A549 (cell line): ENCODE results near the gene RNGTT. TPM values are rescaled to one million over a fixed set of nuclear protein-coding genes. Genes with fewer than 3 reads are reported as not detected.

Experiments
- ATAC-seq, 2 experiments: fragments of 200-7000 bp in 1 of 2; fragments of >200 bp in 1 of 2; cut with Nextera tagmentation in 1 of 2; cut with Tn5 transposase in 1 of 2; 3 replicates each; pipeline versions ENCODE4 v1.8.0 to v1.9.1; 2018 to 2020; ENCODE audit warnings: mild to moderate bottlenecking in 1 of 2, moderate library complexity in 1 of 2
- CTCF ChIA-PET: fragments of 300-600 bp; sonication (Branson Sonifier 250); formaldehyde crosslinking; extraction: SDS; loops from one replicate; lab custom pipeline; 2021; ENCODE audit warnings: antibody characterized with exemption, inconsistent platforms; lab: Yijun Ruan, JAX
- POLR2A ChIA-PET: fragments of 350-600 bp; formaldehyde crosslinking; extraction: SDS; loops from one replicate; lab custom pipeline; 2021; ENCODE audit warnings: antibody characterized with exemption, inconsistent platforms; lab: Yijun Ruan, JAX
- DNase-seq, 2 experiments: peaks; one replicate each; pipeline versions ENCODE4 v3.0.0 to v3.0.0-alpha.2; 2011 to 2016; ENCODE audit warnings: low read depth in 1 of 2, low spot score in 1 of 2
- FAIRE-seq: peaks from 2 replicates; lab custom pipeline; 2011; peaks lifted over from hg19 to GRCh38; lab: Jason Lieb, UNC
- H3K27ac ChIP-seq, 2 experiments: fragments of >200 bp; sonication (Bioruptor Twin); formaldehyde crosslinking; 3 replicates each; pipeline ENCODE4 v1.5.1; 2016 to 2017
- H3K4me1 ChIP-seq: fragments of >200 bp; sonication (Bioruptor Twin); formaldehyde crosslinking; 3 replicates; pipeline ENCODE4 v1.6.1; 2016
- H3K4me2 ChIP-seq: fragments of >200 bp; sonication (Bioruptor Twin); formaldehyde crosslinking; 3 replicates; pipeline ENCODE4 v1.6.1; 2016
- H3K4me3 ChIP-seq: fragments of >200 bp; sonication (Bioruptor Twin); formaldehyde crosslinking; 3 replicates; pipeline ENCODE4 v1.5.1; 2016
- H3K9me3 ChIP-seq: fragments of >200 bp; sonication (Bioruptor Twin); formaldehyde crosslinking; 3 replicates; pipeline ENCODE4 v1.6.1; 2016
- ATOH8 ChIP-seq: fragments of 250-450 bp; sonication (Bioruptor Pico); IDR thresholded peaks from 2 replicates; pipeline ENCODE4 v1.5.0; 2020; ENCODE audit warnings: low read depth, mild to moderate bottlenecking, moderate library complexity
- BCL3 ChIP-seq: fragments of >200 bp; sonication (Bioruptor Twin); formaldehyde crosslinking; IDR thresholded peaks from 3 replicates; pipeline ENCODE4 v1.6.1; 2016
- CEBPB ChIP-seq, 2 experiments: fragments of >200 bp in 1 of 2; sonication (Bioruptor Twin) in 1 of 2; formaldehyde crosslinking in 1 of 2; IDR thresholded peaks; 2 replicates each; pipeline ENCODE4 v1.6.1; 2012 to 2016
- CHD4 ChIP-seq: fragments of 200-600 bp; sonication (generic); IDR thresholded peaks from 2 replicates; pipeline ENCODE4 v1.6.1; 2016; ENCODE audit warnings: antibody characterized with exemption, mild to moderate bottlenecking, borderline replicate concordance
- ESRRA ChIP-seq: fragments of 150-350 bp; IDR thresholded peaks from 2 replicates; pipeline ENCODE4 v1.6.1; 2014; ENCODE audit warnings: mild to moderate bottlenecking, low read length, borderline replicate concordance
- HDAC2 ChIP-seq: fragments of 200-600 bp; sonication (generic); IDR thresholded peaks from 2 replicates; pipeline ENCODE4 v1.6.1; 2016
- HMGXB4 ChIP-seq: fragments of 250-450 bp; sonication (Bioruptor Pico); IDR thresholded peaks from 2 replicates; pipeline ENCODE4 v1.5.0; 2021; ENCODE audit warnings: mild to moderate bottlenecking, moderate library complexity, borderline replicate concordance
- HOXB13 ChIP-seq: fragments of 250-450 bp; sonication (Bioruptor Pico); IDR thresholded peaks from 2 replicates; pipeline ENCODE4 v1.5.0; 2020; ENCODE audit warnings: low read depth, mild to moderate bottlenecking, moderate library complexity
- KDM5A ChIP-seq: fragments of 200-600 bp; sonication (generic); IDR thresholded peaks from 2 replicates; pipeline ENCODE4 v1.6.1; 2016; ENCODE audit warnings: antibody characterized with exemption, mild to moderate bottlenecking
- NFE2L2 ChIP-seq: fragments of 150-350 bp; conservative IDR thresholded peaks from 2 replicates; pipeline ENCODE4 v1.6.1; 2014; ENCODE audit warnings: low read length
- NPAS2 ChIP-seq: fragments of 250-450 bp; sonication (Bioruptor Pico); IDR thresholded peaks from 2 replicates; pipeline ENCODE4 v1.8.0; 2022; ENCODE audit warnings: mild to moderate bottlenecking, moderate library complexity, borderline replicate concordance
- NR3C1 ChIP-seq: fragments of >200 bp; sonication (Bioruptor Twin); formaldehyde crosslinking; IDR thresholded peaks from 3 replicates; pipeline ENCODE4 v1.6.1; 2017
- PHF8 ChIP-seq: fragments of 200-600 bp; sonication (generic); IDR thresholded peaks from 2 replicates; pipeline ENCODE4 v1.6.1; 2016; ENCODE audit warnings: low read depth, mild to moderate bottlenecking, antibody characterized with exemption, moderate library complexity, borderline replicate concordance
- RNF2 ChIP-seq: fragments of 200-600 bp; sonication (generic); IDR thresholded peaks from 2 replicates; pipeline ENCODE4 v1.6.1; 2016; ENCODE audit warnings: low read depth, mild to moderate bottlenecking, antibody characterized with exemption, moderate library complexity, borderline replicate concordance
- ZSCAN20 ChIP-seq: fragments of 250-450 bp; sonication (Bioruptor Pico); IDR thresholded peaks from 2 replicates; pipeline ENCODE4 v1.8.0; 2022; ENCODE audit warnings: mild to moderate bottlenecking, moderate library complexity
- WGBS: methylation state at CpG from one replicate; pipeline ENCODE4 v1.1.6; 2017; ENCODE audit errors: missing lambda C conversion rate; 5-methylcytosine and 5-hydroxymethylcytosine counted together
- polyA plus RNA-seq, 4 experiments: library from polyadenylated mRNA; depleted of rRNA in 3 of 4; stranded (reverse); fragments of >200 nt; fragmentation: RNase III in 1 of 4; extraction: RNeasy Plus Mini Kit Qiagen cat#74134 plus additional on column Dnase treatment in 1 of 4; gene quantifications; 2 replicates in 3 of 4; 3 replicates in 1 of 4; pipeline ENCODE4 v1.2.3, GENCODE V29; 2011 to 2017
- TF ChIP-seq, protein P1 (sequence below): fragments of 150-350 bp; IDR thresholded peaks from 2 replicates; pipeline ENCODE4 v1.6.1; 2014; ENCODE audit warnings: low read depth, mild to moderate bottlenecking, low read length
- TF ChIP-seq, protein P2 (sequence below): fragments of 450-650 bp; IDR thresholded peaks from 2 replicates; pipeline ENCODE4 v1.6.1; 2014; ENCODE audit warnings: antibody characterized with exemption
- TF ChIP-seq, protein P3 (sequence below): IDR thresholded peaks from 2 replicates; pipeline ENCODE4 v1.6.1; 2012; ENCODE audit warnings: low read depth, borderline replicate concordance
- TF ChIP-seq, protein P4 (sequence below): IDR thresholded peaks from 2 replicates; pipeline ENCODE4 v1.6.1; 2012

RNGTT gene
- polyA plus RNA-seq, 2 of the 4 experiments (the other 2 are of a cell fraction), result 11.6 to 15.0 TPM

GRCh38 chr6:88899569-88900316, 63.7 kb downstream of the RNGTT start:
- TF ChIP-seq CHD4, result no peak
- no peak for TF ChIP-seq CEBPB (IDR thresholded peaks at IDR 0.05)
- TF ChIP-seq, all 56 proteins: peak for 0
- WGBS, result 96% methylated on average over 2 of the region's 2 CpGs
- DNase-seq (no peak), FAIRE-seq (no peak), ATAC-seq (no peak)
- Histone ChIP-seq H3K4me1 (no peaks in the 10 kb centered on the region), H3K9me3 (no peaks in the 10 kb centered on the region), H3K4me3 (no peak overlapping the region), H3K4me2 (no peak overlapping the region), H3K27ac (no peak overlapping the region)
- POLR2A ChIA-PET, result no interaction called here
- CTCF ChIA-PET, result interaction anchor here (1.2 kb wide), 1 partner anchor 8 kb away, joined by 5 read pairs; no protein-coding TSS in a partner anchor

DNA sequence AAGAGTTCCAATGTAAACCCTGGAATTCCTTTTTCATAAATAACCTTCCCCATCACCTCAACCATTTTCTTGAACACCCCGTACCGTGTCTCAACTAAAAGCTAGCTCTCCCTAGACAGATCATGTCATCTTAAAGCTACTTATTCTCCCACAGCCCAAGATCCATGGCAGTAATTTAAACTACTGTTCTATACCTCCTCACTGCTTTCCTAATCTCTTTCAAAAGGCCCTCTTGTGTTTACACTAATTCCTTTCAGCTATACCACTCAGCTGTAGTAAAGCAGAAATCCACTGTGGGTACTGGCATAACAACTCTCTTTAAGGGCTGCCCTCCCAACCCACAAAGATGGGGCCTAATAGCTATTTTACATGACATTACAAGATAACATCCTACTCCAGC, 67.5 kb downstream of the RNGTT start:
- POLR2A ChIA-PET, result no interaction called here
- WGBS, result 97% methylated on average over 2 of the region's 2 CpGs
- FAIRE-seq (no peak), ATAC-seq (no peak), DNase-seq (no peak)
- CTCF ChIA-PET, result no interaction called here
- no peak overlapping the region for H3K4me3 ChIP-seq
- no peak for TF ChIP-seq PHF8
- no peak for TF ChIP-seq HMGXB4 (CRISPR knock-in tag)
- H3K4me2 ChIP-seq, result no peak overlapping the region
- H3K27ac ChIP-seq, result no peak overlapping the region
- H3K9me3 ChIP-seq, result no peaks in the 10 kb centered on the region
- H3K4me1 ChIP-seq, result no peaks in the 10 kb centered on the region

GRCh38 chr6:88890860-88891845, 72.3 kb downstream of the RNGTT start:
- no peak overlapping the region for H3K4me2 ChIP-seq
- ATAC-seq, result no peak
- H3K9me3 ChIP-seq, result no peaks in the 10 kb centered on the region
- CTCF ChIA-PET, result no interaction called here
- FAIRE-seq, result no peak
- 72% methylated on average over 5 of the region's 5 CpGs for WGBS
- H3K27ac ChIP-seq, result no peak overlapping the region
- POLR2A ChIA-PET, result no interaction called here
- H3K4me3 ChIP-seq, result no peak overlapping the region
- DNase-seq, result no peak
- H3K4me1 ChIP-seq, result no peaks in the 10 kb centered on the region
- TF ChIP-seq NPAS2 (CRISPR knock-in tag), result no peak
- TF ChIP-seq ESRRA, result no peak
- no peak for TF ChIP-seq NFE2L2
- no peak for TF ChIP-seq ATOH8 (CRISPR knock-in tag)
- TF ChIP-seq RNF2, result no peak
- TF ChIP-seq, protein P1, sequence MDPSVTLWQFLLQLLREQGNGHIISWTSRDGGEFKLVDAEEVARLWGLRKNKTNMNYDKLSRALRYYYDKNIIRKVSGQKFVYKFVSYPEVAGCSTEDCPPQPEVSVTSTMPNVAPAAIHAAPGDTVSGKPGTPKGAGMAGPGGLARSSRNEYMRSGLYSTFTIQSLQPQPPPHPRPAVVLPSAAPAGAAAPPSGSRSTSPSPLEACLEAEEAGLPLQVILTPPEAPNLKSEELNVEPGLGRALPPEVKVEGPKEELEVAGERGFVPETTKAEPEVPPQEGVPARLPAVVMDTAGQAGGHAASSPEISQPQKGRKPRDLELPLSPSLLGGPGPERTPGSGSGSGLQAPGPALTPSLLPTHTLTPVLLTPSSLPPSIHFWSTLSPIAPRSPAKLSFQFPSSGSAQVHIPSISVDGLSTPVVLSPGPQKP, result no peak
- TF ChIP-seq KDM5A, result no peak
- no peak for TF ChIP-seq BCL3
- no peak for TF ChIP-seq NR3C1
- TF ChIP-seq ZSCAN20 (CRISPR knock-in tag), result no peak
- TF ChIP-seq, protein P2, sequence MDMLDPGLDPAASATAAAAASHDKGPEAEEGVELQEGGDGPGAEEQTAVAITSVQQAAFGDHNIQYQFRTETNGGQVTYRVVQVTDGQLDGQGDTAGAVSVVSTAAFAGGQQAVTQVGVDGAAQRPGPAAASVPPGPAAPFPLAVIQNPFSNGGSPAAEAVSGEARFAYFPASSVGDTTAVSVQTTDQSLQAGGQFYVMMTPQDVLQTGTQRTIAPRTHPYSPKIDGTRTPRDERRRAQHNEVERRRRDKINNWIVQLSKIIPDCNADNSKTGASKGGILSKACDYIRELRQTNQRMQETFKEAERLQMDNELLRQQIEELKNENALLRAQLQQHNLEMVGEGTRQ, result no peak
- no peak for TF ChIP-seq HDAC2
- TF ChIP-seq HOXB13 (CRISPR knock-in tag), result no peak
- TF ChIP-seq, protein P3, sequence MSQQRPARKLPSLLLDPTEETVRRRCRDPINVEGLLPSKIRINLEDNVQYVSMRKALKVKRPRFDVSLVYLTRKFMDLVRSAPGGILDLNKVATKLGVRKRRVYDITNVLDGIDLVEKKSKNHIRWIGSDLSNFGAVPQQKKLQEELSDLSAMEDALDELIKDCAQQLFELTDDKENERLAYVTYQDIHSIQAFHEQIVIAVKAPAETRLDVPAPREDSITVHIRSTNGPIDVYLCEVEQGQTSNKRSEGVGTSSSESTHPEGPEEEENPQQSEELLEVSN, result no peak
- TF ChIP-seq, protein P4, sequence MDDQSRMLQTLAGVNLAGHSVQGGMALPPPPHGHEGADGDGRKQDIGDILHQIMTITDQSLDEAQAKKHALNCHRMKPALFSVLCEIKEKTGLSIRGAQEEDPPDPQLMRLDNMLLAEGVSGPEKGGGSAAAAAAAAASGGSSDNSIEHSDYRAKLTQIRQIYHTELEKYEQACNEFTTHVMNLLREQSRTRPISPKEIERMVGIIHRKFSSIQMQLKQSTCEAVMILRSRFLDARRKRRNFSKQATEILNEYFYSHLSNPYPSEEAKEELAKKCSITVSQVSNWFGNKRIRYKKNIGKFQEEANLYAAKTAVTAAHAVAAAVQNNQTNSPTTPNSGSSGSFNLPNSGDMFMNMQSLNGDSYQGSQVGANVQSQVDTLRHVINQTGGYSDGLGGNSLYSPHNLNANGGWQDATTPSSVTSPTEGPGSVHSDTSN, result no peak
